Posterior cingulate gyrus (tissue), 11 donors: ENCODE measurements around the gene PLPPR1.

Source experiments
- DNase-seq, 10 donors: peaks; one replicate each; pipeline versions ENCODE4 v3.0.0 to v3.0.0-alpha.2; 2020 to 2021; ENCODE audit warnings: mixed read lengths in 3 of 10
- intact Hi-C: fragments of 100-400 bp; cut with DNase I; formaldehyde crosslinking; loops from one replicate; pipeline ENCODE4 v1.15.1; 2023

PLPPR1 gene

DNA sequence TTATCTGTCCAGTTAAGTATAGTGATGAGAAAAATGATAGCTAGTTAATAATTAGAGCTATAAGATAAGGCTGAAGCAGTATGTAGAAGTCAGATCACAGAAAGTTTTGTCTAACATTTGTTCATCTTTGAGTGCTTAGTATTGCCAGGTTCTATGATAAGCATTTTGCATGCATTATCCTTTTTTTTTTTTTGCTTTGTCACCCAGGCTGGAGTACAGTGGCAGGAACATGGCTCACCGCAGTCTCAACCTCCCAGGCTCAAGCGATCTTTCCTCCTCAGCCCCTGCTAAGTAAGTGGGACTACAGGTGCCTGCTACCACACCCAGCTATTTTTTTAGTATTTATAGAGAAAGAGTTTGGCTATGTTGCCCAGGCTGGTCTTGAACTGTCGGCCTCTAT is 338.8 kb downstream of the PLPPR1 start:
- intact Hi-C loops = no loop called here
- DNase-seq = no peak

DNA sequence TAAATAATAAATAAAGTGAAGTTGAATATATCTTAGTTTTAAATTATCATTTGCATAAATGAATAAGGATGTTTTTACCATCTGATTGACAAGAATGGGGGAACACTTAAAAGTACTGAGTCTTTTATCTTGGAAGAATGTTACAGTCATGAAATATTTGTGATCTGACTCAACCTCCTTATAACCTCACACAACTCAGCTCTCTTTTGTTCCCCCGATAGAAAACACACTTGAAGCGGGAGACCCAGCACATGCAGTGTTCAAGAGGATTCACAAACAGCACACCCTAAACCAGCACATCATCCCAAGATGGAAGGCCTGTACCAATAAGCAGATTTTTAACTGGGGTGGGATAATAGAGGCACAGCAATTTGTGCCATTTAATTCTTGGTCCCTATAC is 340.8 kb downstream of the PLPPR1 start:
- intact Hi-C loops = no loop called here
- no peak for DNase-seq

DNA sequence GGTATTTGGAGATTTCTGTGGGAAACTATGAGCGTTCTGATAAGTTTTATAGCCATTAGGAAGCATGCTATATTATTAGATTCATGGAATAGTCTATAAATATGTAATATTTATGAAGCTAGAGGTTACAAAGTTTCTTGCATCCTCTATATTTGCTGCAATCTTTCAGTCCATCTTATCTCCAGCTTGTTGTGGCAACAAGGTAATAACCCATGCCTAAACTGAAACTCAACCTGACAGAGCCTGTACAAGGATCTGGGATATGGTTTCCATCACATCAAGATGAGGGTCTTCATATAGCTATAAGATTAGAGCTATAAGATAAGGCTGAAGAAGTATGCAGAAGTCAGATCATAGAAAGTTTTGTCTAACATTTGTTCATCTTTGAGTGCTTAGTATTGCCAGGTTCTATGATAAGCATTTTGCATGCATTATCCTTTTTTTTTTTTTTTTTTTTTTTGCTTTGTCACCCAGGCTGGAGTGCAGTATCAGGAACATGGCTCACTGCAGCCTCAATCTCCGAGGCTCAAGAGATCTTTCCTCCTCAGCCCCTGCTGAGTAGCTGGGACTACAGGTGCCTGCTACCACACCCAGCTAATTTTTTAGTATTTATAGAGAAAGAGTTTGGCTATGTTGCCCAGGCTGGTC is 341.5 kb downstream of the PLPPR1 start:
- no peak for DNase-seq
- intact Hi-C loops = no loop called here

DNA sequence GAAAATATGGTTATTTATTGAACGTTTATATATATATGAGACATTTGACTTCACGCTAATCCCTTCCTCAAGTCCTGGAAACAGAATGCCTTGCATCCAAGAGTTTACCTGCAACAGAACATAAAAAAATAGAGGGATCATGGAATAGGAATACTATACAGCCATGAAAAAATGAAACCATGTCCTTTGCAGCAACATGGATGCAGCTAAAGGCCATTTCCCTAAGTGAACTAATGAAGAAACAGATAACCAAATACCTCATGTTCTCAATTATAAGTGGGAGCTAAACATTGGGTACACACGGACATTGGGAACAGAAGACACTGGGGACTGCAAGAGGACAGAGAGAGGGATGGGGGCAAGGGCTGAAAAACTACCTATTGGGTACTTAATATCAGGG is 343.3 kb downstream of the PLPPR1 start:
- DNase-seq = no peak
- intact Hi-C loops = no loop called here

DNA sequence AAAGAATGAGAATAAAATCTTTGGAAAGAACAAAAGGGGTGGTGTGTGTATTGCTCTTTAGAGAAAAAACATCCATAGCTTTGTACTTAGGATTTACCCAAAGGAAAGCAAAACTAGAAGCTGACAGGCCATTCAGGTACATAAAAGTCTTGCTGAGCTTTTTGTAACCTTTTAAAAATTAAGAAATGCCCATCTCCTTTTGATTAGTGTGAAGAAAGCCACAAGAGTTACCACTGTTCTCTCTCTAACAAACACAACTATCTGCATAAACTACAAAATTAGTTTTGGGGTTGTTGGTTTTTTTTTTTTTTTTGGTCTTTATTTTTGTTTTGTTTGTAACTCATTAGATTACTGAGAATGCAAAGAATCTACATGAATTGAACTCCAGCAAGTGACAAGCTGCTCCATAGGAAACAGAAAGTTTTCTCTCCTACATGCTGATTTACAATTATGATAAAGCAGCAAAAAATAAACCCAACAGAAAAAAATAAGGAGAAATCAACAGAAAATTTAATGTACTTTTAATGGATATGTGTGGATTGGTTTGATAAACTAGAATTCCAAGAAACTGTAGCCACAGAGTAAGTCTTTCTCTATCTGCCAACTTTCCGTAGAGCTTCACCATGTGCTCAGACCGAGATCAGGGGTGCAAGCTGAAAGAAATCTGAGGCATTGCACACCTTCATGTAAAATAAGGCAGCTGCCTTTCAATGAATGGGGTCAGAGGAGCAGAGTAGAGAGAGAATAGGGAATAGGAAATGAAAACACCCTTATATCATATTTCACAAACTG is 344.0 kb downstream of the PLPPR1 start:
- intact Hi-C loops = no loop called here

More for the DNA sequence above, 344.0 kb downstream of the PLPPR1 start:
- no peak for DNase-seq
